HUES6 (cell line): ENCODE results near the gene FARP1.

Experiments used
- H3K27ac ChIP-seq: 2 replicates; pipeline ENCODE4 v1.7.0; 2013; ENCODE audit warnings: low read depth, mild to moderate bottlenecking, low read length, inconsistent platforms
- H3K27me3 ChIP-seq: 2 replicates; pipeline ENCODE4 v1.6.1; 2013; ENCODE audit warnings: low read length; ENCODE audit not compliant: control insufficient read depth, insufficient read depth
- H3K36me3 ChIP-seq: 2 replicates; pipeline ENCODE4 v1.6.1; 2013; ENCODE audit warnings: low read length; ENCODE audit not compliant: control insufficient read depth, insufficient read depth
- H3K4me1 ChIP-seq: 2 replicates; pipeline ENCODE4 v1.6.1; 2013; ENCODE audit warnings: low read length; ENCODE audit not compliant: control insufficient read depth, insufficient read depth
- H3K4me3 ChIP-seq: 2 replicates; pipeline ENCODE4 v1.5.1; 2013; ENCODE audit warnings: low read depth, low read length
- H3K9ac ChIP-seq: one replicate; pipeline ENCODE4 v1.6.1; 2013; ENCODE audit warnings: mild to moderate bottlenecking, low read length
- H3K9me3 ChIP-seq: 2 replicates; pipeline ENCODE4 v1.6.1; 2013; ENCODE audit warnings: low read depth, low read length; ENCODE audit not compliant: control insufficient read depth, insufficient read depth

Gene FARP1

DNA sequence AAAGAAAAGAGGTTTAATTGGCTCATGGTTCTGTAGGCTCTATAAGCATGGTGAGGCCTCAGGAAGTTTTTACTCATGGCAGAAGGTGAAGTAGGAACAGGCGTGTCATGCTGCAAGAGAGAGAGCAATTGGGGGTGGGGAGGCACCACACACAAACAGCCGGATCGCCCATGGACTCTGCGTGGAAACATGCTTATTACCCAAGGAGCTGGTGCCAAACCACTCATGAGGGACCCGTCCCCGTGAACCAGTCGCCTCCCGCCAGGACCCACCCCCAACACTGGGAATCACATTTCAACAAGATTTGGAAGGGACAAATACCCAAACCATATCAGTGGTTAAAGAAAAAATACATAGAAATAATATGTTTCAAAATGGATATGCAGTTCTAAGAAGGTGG is 208.7 kb downstream of the FARP1 start:
- no peaks in the 10 kb centered on the region for H3K4me1 ChIP-seq
- H3K4me3 ChIP-seq: no peak overlapping the region
- no peaks in the 10 kb centered on the region for H3K27me3 ChIP-seq
- H3K9ac ChIP-seq: no peak overlapping the region
- no peaks in the 10 kb centered on the region for H3K9me3 ChIP-seq
- no peak overlapping the region for H3K27ac ChIP-seq
- H3K36me3 ChIP-seq: no peaks in the 10 kb centered on the region

DNA sequence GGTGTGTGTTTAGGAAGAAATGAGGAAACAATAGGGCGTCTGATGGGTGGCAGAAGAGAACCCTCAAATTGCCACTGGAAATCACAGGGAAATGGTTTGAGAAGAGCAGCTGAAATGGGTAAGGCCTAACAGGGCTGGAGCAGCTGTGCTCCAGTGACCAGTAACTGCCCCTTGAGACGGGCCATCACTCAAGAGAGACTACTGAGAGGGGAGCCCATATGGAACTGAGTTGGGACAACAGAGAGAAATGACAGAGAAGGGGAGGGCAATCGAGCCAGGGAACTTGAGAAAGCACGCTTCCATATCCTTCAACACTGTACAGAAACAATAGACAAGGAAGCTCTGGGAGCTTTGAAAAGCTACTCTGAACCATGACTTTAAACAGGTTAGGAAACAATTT is 209.3 kb downstream of the FARP1 start:
- no peaks in the 10 kb centered on the region for H3K36me3 ChIP-seq
- H3K27me3 ChIP-seq: no peaks in the 10 kb centered on the region
- H3K9me3 ChIP-seq: no peaks in the 10 kb centered on the region
- H3K27ac ChIP-seq: no peak overlapping the region
- H3K4me3 ChIP-seq: no peak overlapping the region
- H3K9ac ChIP-seq: no peak overlapping the region
- no peaks in the 10 kb centered on the region for H3K4me1 ChIP-seq

DNA sequence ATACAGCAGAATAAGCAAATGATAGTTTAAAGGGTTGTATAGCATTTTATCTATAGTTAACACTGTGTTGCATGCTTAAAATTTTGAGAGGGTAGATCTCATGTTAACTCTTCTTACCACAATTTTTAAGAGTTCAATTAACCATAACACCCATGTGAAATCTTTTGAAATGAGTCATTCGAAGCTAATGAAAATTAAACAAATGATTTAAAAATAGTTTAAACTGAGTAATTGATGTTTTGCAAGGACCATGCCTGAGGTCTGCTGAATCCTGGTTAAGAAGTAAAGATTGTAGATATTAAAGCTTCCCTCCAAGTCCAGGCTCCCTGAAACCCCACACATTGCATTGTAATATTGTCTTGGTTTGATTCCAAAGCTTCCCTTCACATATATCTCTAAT is 210.9 kb downstream of the FARP1 start:
- Histone ChIP-seq H3K27me3 (no peaks in the 10 kb centered on the region), H3K36me3 (no peaks in the 10 kb centered on the region), H3K9ac (no peak overlapping the region), H3K4me1 (no peaks in the 10 kb centered on the region), H3K4me3 (no peak overlapping the region), H3K27ac (no peak overlapping the region), H3K9me3 (no peaks in the 10 kb centered on the region)

DNA sequence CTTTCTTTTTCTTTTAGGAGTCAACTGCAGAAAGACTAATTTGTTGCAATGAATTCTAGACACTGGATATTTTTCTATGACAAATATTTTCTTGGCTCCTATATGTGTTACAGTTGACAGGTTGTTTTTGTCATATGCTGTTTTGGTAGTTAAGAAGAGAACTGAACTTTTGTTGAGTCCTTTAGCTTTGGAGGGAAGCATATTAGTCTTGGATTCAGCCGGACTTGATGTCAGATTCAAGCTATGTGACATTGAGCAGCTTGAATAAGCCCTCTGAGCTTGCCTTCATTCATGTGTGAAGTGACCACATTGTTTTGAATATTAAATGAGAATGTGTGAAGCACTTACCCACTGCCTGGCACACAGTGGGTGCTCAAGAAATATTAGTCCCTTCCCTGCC is 216.0 kb downstream of the FARP1 start:
- H3K9ac ChIP-seq: no peak overlapping the region
- H3K36me3 ChIP-seq: no peaks in the 10 kb centered on the region

DNA sequence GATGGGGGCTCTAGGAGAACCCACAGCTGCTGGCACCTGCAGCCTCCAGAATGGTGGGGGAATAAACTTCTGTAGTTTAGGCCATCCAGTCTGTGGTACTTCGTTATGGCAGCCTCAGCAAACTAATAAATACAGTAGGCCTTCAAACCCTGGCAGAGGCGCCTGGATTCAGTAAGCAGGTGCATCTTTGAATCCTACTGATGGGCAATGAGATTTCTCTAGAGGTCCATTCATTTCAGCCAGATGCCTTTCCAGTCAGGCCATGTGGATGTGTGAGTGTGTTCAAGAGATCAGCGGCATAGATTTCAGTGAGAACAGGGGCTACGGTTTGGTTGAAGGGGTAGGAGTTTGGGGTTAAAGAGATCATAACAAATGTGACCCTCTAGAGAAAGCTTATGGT is 217.7 kb downstream of the FARP1 start:
- Histone ChIP-seq H3K9me3 (no peaks in the 10 kb centered on the region), H3K27me3 (no peaks in the 10 kb centered on the region)

More for the DNA sequence above, 216.0 kb downstream of the FARP1 start:
- Histone ChIP-seq H3K27me3 (no peaks in the 10 kb centered on the region), H3K4me1 (no peaks in the 10 kb centered on the region), H3K27ac (no peak overlapping the region), H3K4me3 (no peak overlapping the region), H3K9me3 (no peaks in the 10 kb centered on the region)

DNA sequence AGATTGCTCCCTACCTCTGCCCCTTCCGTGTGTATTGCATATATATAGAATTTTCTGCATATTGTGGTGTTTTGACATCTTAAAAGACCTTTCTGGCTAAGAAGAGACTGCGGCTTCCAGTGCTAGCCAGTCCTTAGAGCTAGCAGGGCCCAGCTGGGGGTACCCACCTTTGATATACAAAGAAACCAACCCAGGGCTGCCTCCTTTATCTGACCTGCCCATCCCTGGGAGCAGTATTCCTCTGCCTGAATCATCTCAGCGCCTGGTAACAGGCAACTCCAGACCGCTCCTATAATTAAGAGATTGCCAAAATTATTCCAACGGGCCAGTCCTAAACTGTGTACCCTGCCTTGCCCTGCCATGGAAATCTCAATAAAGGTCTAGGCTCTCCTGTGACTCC is 220.4 kb downstream of the FARP1 start:
- H3K36me3 ChIP-seq: peaks cover under 1% of the 10 kb centered on the region; the same call in 1 of the 2 replicates
- no peaks in the 10 kb centered on the region for H3K4me1 ChIP-seq
- H3K9me3 ChIP-seq: no peaks in the 10 kb centered on the region
- no peak overlapping the region for H3K4me3 ChIP-seq
- no peak overlapping the region for H3K27ac ChIP-seq
- H3K27me3 ChIP-seq: no peaks in the 10 kb centered on the region
- H3K9ac ChIP-seq: no peak overlapping the region

More for the DNA sequence above, 217.7 kb downstream of the FARP1 start:
- H3K4me1 ChIP-seq: no peaks in the 10 kb centered on the region
- no peak overlapping the region for H3K27ac ChIP-seq
- H3K36me3 ChIP-seq: no peaks in the 10 kb centered on the region
- H3K9ac ChIP-seq: no peak overlapping the region
- no peak overlapping the region for H3K4me3 ChIP-seq

DNA sequence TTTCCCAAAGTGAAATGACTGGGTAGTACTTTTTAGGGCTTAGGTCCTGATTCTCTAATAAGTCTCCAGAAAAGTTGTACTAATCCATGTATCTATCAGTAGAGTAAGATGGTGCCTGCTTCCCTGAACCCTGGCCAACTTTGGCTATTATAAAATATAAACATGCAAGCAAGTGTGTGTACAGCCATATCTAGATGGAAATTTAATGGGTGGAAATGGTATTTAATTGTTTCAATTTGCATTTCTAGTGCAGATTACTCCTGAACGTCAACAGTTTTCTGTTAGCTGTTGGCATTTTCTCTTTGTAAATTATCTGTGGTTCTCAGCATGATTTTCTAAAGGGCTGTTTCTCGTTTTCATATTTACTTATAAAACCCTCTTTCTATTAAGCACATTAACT is 221.3 kb downstream of the FARP1 start:
- Histone ChIP-seq H3K4me1 (no peaks in the 10 kb centered on the region), H3K27ac (no peak overlapping the region), H3K27me3 (no peaks in the 10 kb centered on the region), H3K36me3 (peaks cover 5% of the 10 kb centered on the region), H3K4me3 (no peak overlapping the region), H3K9ac (no peak overlapping the region), H3K9me3 (no peaks in the 10 kb centered on the region)

DNA sequence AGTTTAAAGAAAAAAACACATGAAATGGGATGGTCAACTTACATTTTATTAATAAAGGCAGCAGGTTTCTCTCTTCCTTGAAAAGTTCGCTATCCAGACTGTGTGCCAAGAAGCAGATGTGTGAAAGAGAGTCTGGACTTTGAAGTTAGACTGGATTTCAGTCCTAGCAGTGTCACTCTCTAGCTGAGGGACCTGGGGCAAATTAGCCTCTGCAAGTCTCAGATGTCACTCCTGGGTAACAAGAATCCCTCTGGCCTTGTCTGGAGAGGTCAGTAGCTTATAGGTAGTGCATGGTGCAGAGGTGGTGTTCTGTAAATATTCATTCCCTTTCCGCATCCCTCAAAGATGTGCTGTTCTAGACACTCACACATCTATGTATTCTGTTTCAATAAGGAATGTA is 221.8 kb downstream of the FARP1 start:
- H3K27me3 ChIP-seq: no peaks in the 10 kb centered on the region
- H3K27ac ChIP-seq: no peak overlapping the region
- no peaks in the 10 kb centered on the region for H3K4me1 ChIP-seq
- H3K4me3 ChIP-seq: no peak overlapping the region
- H3K36me3 ChIP-seq: peaks cover 5% of the 10 kb centered on the region
- H3K9me3 ChIP-seq: no peaks in the 10 kb centered on the region
- H3K9ac ChIP-seq: no peak overlapping the region

DNA sequence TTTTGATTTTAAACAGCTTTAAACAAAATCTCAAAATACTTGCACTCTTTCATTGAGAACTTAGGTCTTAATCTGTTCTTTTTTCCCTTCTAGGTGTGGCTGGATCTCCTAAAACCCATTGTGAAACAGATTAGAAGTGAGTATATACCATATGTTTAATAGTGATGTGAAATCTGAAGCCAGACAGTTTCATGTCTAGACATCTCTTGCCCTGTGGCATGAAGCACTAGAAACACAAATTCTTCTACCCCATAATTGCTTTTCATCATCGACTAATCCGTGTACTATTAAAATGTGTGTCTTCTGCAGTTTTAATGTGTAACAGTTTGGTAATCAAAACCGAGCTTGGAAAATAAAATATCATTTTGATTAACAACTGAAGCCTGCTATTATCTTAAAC is 222.4 kb downstream of the FARP1 start:
- Histone ChIP-seq H3K27ac (no peak overlapping the region), H3K36me3 (peaks cover 5% of the 10 kb centered on the region), H3K4me1 (0 out of 2 replicates have a peak, but pooled peaks cover under 1% of the 10 kb centered on the region), H3K4me3 (no peak overlapping the region), H3K9ac (no peak overlapping the region), H3K9me3 (no peaks in the 10 kb centered on the region), H3K27me3 (no peaks in the 10 kb centered on the region)

DNA sequence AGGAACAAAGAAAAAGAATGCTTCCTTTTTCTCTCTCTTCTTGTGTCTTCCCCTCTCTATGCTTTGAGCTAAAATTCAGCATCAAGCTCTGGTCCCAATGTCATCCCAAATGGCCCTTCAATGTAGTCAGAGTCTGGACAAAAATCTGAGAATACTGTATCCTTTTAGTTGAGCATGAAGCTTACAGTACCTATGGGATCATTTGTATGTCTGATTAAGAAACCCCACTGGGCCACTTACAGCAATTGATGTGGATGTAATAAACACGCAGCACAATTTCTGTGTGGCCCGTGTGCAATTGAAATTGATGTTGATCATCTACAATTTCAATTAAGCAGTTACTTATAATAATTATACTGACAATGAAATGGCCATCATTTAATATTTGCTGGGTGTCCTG is 223.1 kb downstream of the FARP1 start:
- Histone ChIP-seq H3K9me3 (no peaks in the 10 kb centered on the region), H3K9ac (no peak overlapping the region), H3K4me1 (peaks cover 8% of the 10 kb centered on the region), H3K27ac (no peak overlapping the region), H3K36me3 (peaks cover 5% of the 10 kb centered on the region), H3K4me3 (no peak overlapping the region), H3K27me3 (no peaks in the 10 kb centered on the region)

DNA sequence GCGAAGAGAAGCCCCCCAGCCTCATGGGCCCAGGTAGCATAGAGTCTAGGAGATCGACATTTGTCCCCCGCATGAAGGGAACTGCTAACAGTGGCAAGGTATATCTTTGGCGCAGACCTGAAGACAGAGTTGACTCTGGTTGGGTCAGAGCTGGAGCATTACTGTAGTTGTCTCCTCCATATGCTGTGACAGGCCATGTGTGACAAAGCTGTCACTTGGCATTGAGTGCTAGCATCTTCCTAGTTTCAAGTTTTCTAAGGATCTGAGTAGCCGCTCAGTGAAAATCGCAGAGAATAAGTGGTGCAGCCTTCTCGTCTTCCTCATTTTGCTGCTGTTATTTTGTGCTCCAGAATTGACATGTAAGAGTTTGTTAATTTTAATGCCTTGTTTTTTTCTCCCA is 223.5 kb downstream of the FARP1 start:
- Histone ChIP-seq H3K4me3 (no peak overlapping the region), H3K9ac (no peak overlapping the region), H3K9me3 (no peaks in the 10 kb centered on the region), H3K4me1 (peaks cover 10% of the 10 kb centered on the region), H3K27ac (no peak overlapping the region), H3K27me3 (no peaks in the 10 kb centered on the region), H3K36me3 (peaks cover 5% of the 10 kb centered on the region)

DNA sequence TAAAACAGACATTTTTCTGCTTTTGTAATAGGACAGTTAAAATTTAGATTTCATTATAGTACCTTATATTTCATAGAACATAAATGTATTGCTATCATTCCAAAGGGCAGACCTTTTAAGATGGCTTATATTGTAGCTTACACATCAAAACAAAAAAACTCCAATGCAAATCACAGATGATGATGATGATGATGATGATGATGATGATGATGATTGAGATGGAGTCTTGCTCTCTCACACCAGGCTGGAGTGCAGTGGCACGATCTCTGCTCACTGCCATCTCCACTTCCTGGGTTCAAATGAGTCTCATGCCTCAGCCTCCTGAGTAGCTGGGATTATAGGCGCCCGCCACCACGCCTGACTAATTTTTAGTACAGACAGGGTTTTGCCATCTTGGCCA is 224.1 kb downstream of the FARP1 start:
- Histone ChIP-seq H3K9ac (no peak overlapping the region), H3K9me3 (no peaks in the 10 kb centered on the region), H3K36me3 (peaks cover 5% of the 10 kb centered on the region), H3K4me1 (peaks cover 14% of the 10 kb centered on the region), H3K4me3 (no peak overlapping the region), H3K27me3 (no peaks in the 10 kb centered on the region), H3K27ac (no peak overlapping the region)
